GM19035 (cell line): ENCODE results near the gene ARID3C.

ENCODE experiments used
- ATAC-seq: cut with Tn5 transposase; IDR thresholded peaks from one replicate; pipeline ENCODE4 v1.9.1; 2021; ENCODE audit not compliant: unreplicated experiment

ARID3C gene

GRCh38 chr9:34599546-34599945, 29.3 kb downstream of the ARID3C start:
- ATAC-seq: no peak

GRCh38 chr9:34594177-34594576, 34.7 kb downstream of the ARID3C start:
- ATAC-seq: no peak

- no peak for ATAC-seq
Measured at GRCh38 chr9:34592895-34593601, 35.8 kb downstream of the ARID3C start.

- ATAC-seq: no peak
Measured at GRCh38 chr9:34591917-34592866, 36.7 kb downstream of the ARID3C start.

- ATAC-seq: peak; percentile 65
Measured at GRCh38 chr9:34591248-34591916, 37.5 kb downstream of the ARID3C start.

- ATAC-seq: no peak
Measured at GRCh38 chr9:34590381-34591247, 38.3 kb downstream of the ARID3C start.

- ATAC-seq: no peak
Measured at GRCh38 chr9:34589636-34590380, 39.1 kb downstream of the ARID3C start, which contains the start of gene CNTFR. Gene CNTFR (minus strand): TSS chr9:34589724. CDS start chr9:34568981, 20,743 bp downstream.

- no peak for ATAC-seq
Measured at GRCh38 chr9:34588671-34589635, 39.9 kb downstream of the ARID3C start.

- no peak for ATAC-seq
Measured at GRCh38 chr9:34587271-34587670, 41.6 kb downstream of the ARID3C start.

- ATAC-seq: no peak
Measured at GRCh38 chr9:34585946-34586669, 42.8 kb downstream of the ARID3C start.

GRCh38 chr9:34584970-34585369, 43.9 kb downstream of the ARID3C start:
- ATAC-seq: no peak

- ATAC-seq: no peak
Measured at GRCh38 chr9:34582787-34583186, 46.1 kb downstream of the ARID3C start.

GRCh38 chr9:34581318-34581717, 47.5 kb downstream of the ARID3C start:
- ATAC-seq: no peak

GRCh38 chr9:34580358-34580757, 48.5 kb downstream of the ARID3C start:
- ATAC-seq: no peak

- no peak for ATAC-seq
Measured at GRCh38 chr9:34579808-34580163, 49.1 kb downstream of the ARID3C start.

GRCh38 chr9:34579104-34579807, 49.6 kb downstream of the ARID3C start:
- ATAC-seq: no peak
